ENCODE data around the gene GNB1.
"Not testable (repeated sequence)": the region's sequence is repeated elsewhere in the genome, so short reads cannot be mapped to it uniquely, and the experiment has no call there.

The GNB1 gene

DNA sequence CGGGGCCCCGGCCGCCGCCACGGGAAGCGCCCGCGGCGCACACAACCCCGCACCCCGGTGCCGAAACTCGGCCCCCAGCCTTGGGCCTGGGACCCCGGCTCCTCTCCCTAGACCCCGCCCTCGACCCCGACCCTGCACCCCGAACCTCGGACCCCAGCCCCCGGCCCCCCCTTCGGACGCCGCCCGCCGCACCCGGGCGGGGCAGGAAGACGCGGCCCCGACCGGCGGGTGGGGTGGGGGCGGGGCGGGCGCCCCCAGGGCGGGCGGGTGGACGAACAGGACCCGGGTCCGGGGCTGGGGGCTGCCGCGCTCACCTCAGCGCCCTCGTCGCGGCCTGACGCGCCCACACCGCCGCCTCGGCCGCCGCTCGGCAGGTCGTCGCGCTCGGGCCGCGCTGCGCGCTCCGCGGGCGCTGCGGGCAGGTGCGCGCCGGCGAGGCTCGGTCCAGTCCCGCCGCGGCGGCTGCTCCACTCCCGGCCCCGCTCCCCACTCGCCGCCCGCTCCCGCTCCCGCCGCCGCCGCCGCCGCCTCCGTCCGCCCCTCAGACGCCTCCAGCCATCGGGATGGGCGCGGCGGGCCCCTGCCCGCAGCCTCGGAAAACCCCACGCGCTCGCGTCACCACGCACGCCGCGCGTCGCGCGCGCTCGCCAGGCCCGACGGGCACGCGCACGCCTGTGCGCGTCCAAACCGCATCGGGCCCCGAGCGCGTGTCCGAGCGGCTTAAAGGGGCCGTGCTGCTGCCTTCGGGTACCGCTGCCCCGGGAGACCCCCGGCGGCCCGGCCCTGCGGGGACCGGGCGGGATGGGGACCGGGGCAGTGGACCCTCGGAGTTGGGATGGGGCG, at the start of gene GNB1:
Gene GNB1 (minus strand): TSS at position 582 of the 843 bp plus-strand sequence. CDS start 65,634 bp downstream, outside the sequence.
- peak; percentile 89 for DNase-seq

DNA sequence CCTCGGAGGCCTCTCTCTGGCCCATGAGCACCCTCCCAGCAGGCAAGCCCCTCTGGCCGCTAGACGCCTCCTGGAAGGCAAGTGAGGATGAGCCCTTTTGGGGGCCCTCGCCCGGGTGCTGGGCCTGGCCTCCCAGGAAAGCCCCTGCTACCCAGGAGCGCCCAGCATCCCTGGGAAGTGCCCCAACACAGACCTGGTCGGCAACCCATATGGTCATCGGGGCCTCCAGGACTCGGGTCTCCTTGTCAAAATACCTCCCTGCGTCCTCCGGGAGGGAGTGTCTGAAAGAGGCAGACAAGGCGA, 49.2 kb upstream of the GNB1 start:
- DNase-seq, result no peak

GRCh38 chr1:1939296-1940122, 48.6 kb upstream of the GNB1 start:
- DNase-seq, result no peak

- DNase-seq, result no peak
Measured at GRCh38 chr1:1938613-1939295, 47.9 kb upstream of the GNB1 start.

DNA sequence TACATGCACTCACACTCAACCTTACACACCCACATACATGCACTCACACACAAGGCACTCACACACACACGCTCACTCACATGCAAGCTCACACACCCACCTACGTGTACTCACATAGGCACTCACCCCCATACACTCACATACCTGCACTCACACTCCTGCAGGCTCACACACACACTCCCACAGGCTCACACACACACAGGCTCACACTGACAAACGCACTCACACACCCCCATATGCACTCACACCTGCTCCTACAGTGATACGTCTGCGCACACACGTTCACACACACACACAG, 47.3 kb upstream of the GNB1 start:
- no peak for DNase-seq

- no peak for DNase-seq
Measured at GRCh38 chr1:1937549-1938275, 46.8 kb upstream of the GNB1 start.

DNA sequence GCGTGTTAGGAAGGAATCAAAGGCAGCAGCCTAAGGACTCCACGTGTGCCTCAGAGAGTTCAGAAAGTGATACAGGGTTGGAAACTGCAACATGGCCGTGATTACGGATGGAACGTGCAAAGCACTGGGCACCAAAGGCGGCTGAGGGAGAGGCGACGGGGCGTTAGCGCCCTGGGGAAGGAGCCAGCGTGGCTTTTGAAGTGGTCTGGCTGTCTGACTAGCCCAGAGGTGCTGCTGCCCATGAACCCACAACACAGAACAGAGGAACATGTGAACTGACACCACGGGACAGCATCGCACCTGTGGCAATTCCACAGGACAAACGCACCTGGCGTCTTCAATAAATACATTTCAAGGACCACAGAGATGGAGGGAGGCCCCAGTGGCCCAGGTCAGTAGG, 46.2 kb upstream of the GNB1 start:
- no peak for DNase-seq

- DNase-seq, result not testable (repeated sequence)
Measured at GRCh38 chr1:1934848-1935247, 44.0 kb upstream of the GNB1 start.

DNA sequence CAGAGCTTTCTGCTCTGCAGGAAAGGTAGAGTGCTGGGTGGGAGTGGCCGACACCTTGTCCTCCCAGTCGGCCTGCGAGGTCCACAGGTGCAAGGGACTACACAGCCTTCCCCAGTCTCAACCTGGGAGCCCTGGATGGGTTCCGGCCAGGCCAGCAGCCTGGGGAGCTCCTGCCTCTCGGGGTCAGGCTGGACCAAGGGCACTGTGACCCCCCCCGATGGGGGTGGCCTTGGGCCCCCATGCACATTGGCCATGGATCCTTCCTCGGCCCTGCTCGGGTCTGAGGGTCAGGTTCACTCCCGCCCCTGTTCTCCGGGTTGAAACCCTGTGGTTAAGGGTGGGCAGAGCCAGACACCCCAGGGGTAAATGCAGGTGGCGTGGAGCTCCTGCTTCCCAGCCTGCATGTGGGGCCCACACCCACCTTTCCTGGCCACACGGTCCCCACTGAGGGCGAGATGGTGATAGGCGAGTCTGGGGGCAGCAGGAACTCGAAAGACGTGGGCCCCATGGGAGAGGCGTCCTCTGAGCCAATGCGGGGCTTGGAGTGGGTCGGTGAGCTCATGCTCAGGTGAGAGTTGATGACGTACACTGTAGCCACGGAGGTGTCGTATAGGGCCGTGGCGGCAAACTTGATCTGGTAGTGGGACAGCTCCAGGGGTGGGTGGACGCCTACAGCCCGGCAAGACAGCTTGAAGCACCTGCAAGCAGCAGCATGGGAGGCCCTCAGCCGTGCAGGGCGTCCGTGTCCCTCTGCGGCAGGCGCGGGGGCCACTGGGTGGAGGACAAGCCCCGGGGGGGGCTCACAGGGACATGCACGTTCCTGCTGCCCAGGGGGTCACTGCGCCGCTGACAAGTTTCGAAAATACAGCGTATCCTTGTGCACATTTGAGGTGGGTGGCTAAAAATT, 39.0 kb upstream of the GNB1 start:
- DNase-seq, result no peak

DNA sequence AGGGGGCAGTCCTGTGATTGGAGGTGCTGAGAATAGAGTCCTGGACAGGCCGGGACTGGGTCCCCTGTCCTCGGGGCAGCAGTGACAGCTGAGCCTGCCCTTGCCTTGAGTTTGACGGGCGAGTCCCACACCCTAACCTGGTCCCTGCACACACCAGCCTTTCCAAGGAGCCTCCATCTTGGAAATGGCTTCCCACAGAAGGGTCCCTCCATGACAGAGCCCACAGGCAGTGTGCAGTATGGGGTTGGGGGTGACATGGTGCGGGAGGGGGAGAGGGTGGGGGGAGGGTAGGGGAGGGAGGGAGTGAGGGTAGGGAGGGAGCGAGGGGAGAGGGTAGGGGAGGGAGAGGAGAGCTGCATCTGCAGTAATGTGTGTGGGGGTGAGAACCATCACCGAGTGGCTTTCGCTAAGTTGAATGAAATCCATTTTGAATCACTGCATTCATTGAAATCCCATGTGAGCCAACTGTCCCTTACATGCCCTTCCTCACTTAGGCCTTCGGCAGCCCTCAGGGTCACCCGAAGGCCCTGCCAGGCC, 38.3 kb upstream of the GNB1 start:
- DNase-seq, result no peak

GRCh38 chr1:1928231-1929101, 37.6 kb upstream of the GNB1 start:
- DNase-seq, result no peak

DNA sequence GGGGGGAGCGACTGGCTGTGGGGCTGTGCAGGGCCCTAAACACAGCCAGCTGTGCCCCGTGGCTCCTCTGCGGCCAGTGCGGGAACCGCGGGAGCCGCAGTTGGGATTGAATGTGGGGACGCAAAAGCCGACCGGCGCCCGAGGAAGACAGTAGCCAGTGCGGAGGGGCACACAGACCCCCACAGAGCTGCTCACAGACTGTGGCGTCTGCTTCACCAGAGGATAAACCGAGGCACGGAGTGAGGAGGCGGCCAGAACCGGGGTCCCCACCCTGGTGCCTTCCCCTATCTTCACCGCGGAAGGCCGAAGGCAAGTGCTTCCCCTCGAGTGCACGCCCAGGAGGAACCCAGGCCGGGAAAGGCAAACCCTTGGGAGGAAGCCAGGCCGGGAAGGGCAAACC, 36.9 kb upstream of the GNB1 start:
- no peak for DNase-seq

- DNase-seq, result no peak
Measured at GRCh38 chr1:1926886-1927660, 36.2 kb upstream of the GNB1 start.

- DNase-seq, result no peak
Measured at GRCh38 chr1:1926346-1926811, 35.5 kb upstream of the GNB1 start.

- DNase-seq, result no peak
Measured at GRCh38 chr1:1925437-1926345, 34.8 kb upstream of the GNB1 start.

DNA sequence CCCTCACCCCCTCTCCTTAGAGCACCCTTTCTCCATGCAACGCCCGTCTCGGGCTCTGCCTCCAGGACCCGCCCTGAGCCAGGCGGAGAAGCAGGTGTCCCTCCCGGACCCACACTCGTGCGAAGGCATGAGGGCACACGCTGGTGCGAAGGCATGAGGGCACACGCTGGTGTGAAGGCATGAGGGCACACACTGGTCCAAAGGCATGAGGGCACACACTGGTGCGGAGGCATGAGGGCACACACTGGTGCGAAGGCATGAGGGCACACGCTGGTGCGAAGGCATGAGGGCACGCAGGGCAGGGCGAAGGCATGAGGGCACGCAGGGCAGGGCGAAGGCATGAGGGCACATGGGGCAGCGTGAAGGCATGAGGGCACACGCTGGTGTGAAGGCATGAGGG, 34.0 kb upstream of the GNB1 start:
- no peak for DNase-seq

- DNase-seq, result no peak
Measured at GRCh38 chr1:1924386-1924785, 33.5 kb upstream of the GNB1 start.

DNA sequence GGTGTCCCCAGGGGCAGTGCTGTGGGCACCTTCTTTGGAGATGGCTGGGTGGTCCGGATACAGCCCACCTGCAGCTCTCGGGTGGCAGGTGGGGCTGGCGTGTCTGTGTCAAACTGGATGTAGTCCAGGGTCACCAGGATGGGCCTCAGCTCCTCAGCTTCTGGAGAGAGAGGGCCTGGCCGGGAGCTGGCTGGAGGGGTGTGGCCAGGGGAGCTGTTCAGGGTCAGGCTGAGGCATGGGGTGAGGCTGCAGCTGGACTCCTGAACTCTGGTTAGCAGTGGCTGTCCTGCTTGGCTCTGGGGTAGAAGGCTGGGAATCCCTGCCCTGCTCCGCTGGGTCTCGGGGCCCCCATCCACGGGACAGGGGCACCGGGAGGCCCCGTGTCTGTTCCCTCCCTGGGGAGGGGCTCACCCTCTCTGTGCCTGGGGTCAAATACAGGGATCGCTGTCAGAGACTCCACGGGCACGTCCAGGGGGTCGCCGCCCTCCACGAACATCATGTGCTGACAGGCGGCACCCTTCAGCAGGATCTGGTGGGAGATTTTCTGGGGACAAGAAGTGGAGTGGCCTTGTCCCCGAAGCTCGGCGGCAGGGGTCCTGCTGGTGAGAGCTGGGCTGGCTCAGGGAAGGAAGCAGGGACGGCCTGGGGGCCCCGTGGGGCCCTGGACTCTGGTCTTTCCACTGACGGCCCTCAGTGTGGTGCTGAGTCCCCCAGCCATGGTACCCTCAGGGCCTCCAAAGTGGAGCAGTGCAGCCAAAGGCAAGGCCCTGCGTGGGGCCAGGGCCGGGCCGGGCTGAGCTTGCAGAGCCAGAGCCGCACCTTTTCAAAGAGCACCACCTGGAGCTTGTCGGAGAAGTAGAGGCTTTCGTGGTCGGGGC, 32.3 kb upstream of the GNB1 start:
- DNase-seq, result no peak
